ENCODE measurements around the gene MAN2A2. TPM values are rescaled to one million over a fixed set of nuclear protein-coding genes. Genes with fewer than 3 reads are reported as not detected.

MAN2A2 gene
- total RNA-seq, 1 donor = 15.1 TPM

DNA sequence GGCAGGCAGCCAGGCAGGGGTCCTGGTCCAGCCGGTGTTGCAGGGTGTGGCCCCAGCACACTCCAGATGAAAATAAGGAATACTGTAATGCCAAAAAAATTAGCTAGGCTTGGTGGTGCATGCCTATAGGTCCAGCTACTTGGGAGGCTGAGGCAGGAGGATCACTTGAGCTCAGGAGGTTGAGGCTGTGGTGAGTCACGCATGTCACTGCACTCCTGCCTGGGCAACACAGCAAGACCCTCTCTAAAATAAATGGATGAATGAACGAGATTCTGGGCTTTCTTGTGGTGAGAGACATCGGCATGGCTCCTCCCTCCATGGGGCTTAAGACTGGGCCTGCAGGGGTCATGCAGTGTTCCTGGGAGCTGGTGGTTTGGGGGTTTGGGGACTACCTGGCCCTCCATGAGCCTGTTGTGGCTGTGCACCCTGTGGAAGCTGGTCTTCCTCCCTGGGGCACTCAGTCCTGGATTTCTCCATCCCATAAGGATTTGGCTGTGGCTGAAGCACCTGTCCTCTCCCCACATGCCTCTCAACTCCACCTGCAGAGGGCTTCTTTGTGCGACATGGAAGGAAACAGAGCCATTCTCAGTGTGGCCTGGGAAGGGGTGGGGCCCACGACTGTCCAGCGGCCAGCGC, 44.0 kb downstream of the MAN2A2 start:
- H3K4me3 ChIP-seq (ENCODE audit: low read depth, low read length) = no peak overlapping the region
- no peak for DNase-seq (ENCODE audit: low read depth)
- TF ChIP-seq, protein P1, sequence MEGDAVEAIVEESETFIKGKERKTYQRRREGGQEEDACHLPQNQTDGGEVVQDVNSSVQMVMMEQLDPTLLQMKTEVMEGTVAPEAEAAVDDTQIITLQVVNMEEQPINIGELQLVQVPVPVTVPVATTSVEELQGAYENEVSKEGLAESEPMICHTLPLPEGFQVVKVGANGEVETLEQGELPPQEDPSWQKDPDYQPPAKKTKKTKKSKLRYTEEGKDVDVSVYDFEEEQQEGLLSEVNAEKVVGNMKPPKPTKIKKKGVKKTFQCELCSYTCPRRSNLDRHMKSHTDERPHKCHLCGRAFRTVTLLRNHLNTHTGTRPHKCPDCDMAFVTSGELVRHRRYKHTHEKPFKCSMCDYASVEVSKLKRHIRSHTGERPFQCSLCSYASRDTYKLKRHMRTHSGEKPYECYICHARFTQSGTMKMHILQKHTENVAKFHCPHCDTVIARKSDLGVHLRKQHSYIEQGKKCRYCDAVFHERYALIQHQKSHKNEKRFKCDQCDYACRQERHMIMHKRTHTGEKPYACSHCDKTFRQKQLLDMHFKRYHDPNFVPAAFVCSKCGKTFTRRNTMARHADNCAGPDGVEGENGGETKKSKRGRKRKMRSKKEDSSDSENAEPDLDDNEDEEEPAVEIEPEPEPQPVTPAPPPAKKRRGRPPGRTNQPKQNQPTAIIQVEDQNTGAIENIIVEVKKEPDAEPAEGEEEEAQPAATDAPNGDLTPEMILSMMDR (IDR thresholded peaks at IDR 0.05; ENCODE audit: insufficient read depth, low read depth, low read length) = no peak

DNA sequence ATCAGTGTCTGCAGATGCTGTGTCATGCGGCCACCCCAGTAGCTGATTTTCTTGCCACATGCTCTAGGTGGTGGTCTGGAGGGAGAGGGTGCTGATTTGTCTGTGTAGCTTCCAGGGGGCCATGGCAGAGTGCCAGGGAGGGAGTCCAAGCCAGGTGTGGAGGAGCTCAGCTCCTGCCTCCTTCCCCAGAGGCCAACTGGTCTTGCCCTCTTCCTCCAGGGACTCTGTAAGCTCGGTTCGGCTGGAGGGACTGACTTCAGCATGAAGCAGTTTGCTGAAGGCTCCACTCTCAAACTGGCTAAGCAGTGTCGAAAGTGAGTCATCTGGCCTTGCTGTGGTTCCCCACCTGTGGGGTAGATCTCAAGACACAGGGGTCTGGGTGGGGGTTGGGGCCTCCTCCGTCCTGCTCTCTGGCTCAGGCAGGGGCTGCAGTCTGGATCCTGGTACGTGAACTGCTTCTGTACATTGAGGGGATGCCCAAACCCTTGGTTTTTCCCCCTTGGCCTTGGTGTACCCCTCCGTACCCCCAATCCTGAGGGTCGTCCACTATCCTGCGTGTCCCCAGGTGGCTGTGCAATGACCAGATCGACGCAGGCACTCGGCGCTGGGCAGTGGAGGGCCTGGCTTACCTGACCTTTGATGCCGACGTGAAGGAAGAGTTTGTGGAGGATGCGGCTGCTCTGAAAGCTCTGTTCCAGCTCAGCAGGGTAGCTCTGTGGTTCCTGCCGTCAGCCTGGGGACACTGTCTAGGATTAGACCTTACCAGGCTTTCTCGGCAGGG, 44.7 kb downstream of the MAN2A2 start:
- DNase-seq (ENCODE audit: low read depth) = no peak
- no peak overlapping the region for H3K4me3 ChIP-seq (ENCODE audit: low read depth, low read length)
- TF ChIP-seq, protein P1 (IDR thresholded peaks at IDR 0.05; ENCODE audit: insufficient read depth, low read depth, low read length) = no peak

- DNase-seq (ENCODE audit: low read depth) = no peak
- TF ChIP-seq, protein P1 (IDR thresholded peaks at IDR 0.05; ENCODE audit: insufficient read depth, low read depth, low read length) = no peak
These were observed 45.4 kb downstream of the MAN2A2 start for GRCh38 chr15:90948506-90948905.

GRCh38 chr15:90949979-90950675, 47.0 kb downstream of the MAN2A2 start:
- DNase-seq (ENCODE audit: low read depth) = no peak
- H3K4me3 ChIP-seq (ENCODE audit: low read depth, low read length) = no peak overlapping the region

More at GRCh38 chr15:90948506-90948905, 45.4 kb downstream of the MAN2A2 start:
- no peak overlapping the region for H3K4me3 ChIP-seq (ENCODE audit: low read depth, low read length)

GRCh38 chr15:90950676-90951075, 47.6 kb downstream of the MAN2A2 start:
- no peak overlapping the region for H3K4me3 ChIP-seq (ENCODE audit: low read depth, low read length)
- TF ChIP-seq, protein P1 (IDR thresholded peaks at IDR 0.05; ENCODE audit: insufficient read depth, low read depth, low read length) = no peak
- DNase-seq (ENCODE audit: low read depth) = no peak

More at GRCh38 chr15:90949979-90950675, 47.0 kb downstream of the MAN2A2 start:
- TF ChIP-seq, protein P1 (IDR thresholded peaks at IDR 0.05; ENCODE audit: insufficient read depth, low read depth, low read length) = no peak

GRCh38 chr15:90952901-90953677, 50.0 kb downstream of the MAN2A2 start:
- no peak overlapping the region for H3K4me3 ChIP-seq (ENCODE audit: low read depth, low read length)
- TF ChIP-seq, protein P1 (IDR thresholded peaks at IDR 0.05; ENCODE audit: insufficient read depth, low read depth, low read length) = no peak
- no peak for DNase-seq (ENCODE audit: low read depth)

Measured in fibroblast of villous mesenchyme (primary cell).